ENCODE results near the gene KCNK18. TPM values are rescaled to one million over a fixed set of nuclear protein-coding genes. Genes with fewer than 3 reads are reported as not detected.

KCNK18 gene
- total RNA-seq, 1 donor from 2014 or later: not detected

DNA sequence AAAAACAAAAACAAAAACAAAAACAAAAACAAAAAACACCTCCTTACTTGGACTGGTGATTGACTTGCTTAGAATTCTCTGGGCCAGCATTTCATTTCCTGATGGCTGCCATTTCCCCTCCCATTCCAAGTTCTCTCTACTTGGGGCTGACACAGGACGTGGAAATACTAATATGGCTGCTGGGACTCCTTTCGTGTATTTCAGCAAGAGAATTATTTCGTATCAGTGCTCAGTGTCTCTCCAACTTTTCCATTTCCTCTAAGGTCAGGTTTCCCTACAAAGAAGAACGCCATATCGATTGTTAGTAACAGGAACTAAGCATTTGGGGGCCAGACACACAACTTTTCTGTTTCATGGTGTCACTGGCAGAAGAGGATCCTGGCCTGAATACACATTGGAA is 36.7 kb upstream of the KCNK18 start:
- Mint-ChIP-seq H3K27me3 (peaks cover 63% of the 10 kb centered on the region), H3K4me1 (peaks cover 12% of the 10 kb centered on the region), H3K36me3 (ENCODE audit: low read depth) (no peaks in the 10 kb centered on the region), H3K9me3 (no peaks in the 10 kb centered on the region), H3K4me3 (no peak overlapping the region), H3K27ac (no peak overlapping the region)
- TF ChIP-seq, protein P1, sequence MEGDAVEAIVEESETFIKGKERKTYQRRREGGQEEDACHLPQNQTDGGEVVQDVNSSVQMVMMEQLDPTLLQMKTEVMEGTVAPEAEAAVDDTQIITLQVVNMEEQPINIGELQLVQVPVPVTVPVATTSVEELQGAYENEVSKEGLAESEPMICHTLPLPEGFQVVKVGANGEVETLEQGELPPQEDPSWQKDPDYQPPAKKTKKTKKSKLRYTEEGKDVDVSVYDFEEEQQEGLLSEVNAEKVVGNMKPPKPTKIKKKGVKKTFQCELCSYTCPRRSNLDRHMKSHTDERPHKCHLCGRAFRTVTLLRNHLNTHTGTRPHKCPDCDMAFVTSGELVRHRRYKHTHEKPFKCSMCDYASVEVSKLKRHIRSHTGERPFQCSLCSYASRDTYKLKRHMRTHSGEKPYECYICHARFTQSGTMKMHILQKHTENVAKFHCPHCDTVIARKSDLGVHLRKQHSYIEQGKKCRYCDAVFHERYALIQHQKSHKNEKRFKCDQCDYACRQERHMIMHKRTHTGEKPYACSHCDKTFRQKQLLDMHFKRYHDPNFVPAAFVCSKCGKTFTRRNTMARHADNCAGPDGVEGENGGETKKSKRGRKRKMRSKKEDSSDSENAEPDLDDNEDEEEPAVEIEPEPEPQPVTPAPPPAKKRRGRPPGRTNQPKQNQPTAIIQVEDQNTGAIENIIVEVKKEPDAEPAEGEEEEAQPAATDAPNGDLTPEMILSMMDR (IDR thresholded peaks at IDR 0.05): no peak
- ATAC-seq (ENCODE audit: low read depth) (no peak), DNase-seq (no peak)
- CTCF ChIA-PET: no interaction called here
- POLR2A ChIA-PET: no interaction called here
- intact Hi-C loops (cut with micrococcal nuclease): loop anchor here (5.0 kb wide), 1 partner anchor 372 kb away; no protein-coding TSS in a partner anchor

DNA sequence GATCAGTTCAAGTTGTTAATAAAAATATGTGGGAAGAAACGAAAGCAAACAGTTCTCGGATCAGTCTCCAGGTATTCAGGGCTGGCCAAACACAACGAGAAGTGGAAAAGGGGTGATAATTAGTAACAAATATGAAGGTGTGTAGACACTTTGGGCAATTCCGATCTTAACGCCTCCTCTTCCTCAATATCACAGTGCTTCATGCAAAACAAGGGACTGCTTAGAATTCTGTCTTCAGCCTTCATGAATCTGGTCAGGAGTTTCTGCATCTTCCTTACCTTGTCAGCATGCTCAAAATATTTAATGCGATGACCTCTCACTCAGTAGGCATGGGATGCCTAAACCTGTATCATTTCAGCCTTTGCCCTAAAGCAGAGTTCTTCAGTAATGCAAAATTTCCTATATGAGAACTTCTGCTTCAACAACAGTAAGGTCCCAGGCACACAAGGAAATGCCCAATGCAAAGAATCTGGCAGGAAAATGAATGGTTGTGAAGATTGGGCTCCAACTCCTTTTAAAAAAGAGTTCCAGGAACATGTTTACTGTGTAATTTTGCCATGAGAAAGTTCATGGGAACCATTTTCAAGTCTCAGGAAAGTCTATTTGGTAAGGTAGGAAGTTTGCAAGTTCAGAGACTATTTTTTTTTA is 35.8 kb upstream of the KCNK18 start:
- intact Hi-C loops (cut with micrococcal nuclease): loop anchor here (5.0 kb wide), 1 partner anchor 371 kb away; no protein-coding TSS in a partner anchor
- Mint-ChIP-seq H3K36me3 (ENCODE audit: low read depth) (no peaks in the 10 kb centered on the region), H3K4me1 (peaks cover 12% of the 10 kb centered on the region), H3K9me3 (no peaks in the 10 kb centered on the region), H3K4me3 (no peak overlapping the region), H3K27me3 (peaks cover 63% of the 10 kb centered on the region), H3K27ac (no peak overlapping the region)
- ChIA-PET CTCF (interaction anchor here (1.0 kb wide), 1 partner anchor 14 kb away, joined by 4 read pairs; no protein-coding TSS in a partner anchor), POLR2A (no interaction called here)
- ATAC-seq (ENCODE audit: low read depth) (no peak), DNase-seq (no peak)
- TF ChIP-seq, protein P1 (IDR thresholded peaks at IDR 0.05): no peak

DNA sequence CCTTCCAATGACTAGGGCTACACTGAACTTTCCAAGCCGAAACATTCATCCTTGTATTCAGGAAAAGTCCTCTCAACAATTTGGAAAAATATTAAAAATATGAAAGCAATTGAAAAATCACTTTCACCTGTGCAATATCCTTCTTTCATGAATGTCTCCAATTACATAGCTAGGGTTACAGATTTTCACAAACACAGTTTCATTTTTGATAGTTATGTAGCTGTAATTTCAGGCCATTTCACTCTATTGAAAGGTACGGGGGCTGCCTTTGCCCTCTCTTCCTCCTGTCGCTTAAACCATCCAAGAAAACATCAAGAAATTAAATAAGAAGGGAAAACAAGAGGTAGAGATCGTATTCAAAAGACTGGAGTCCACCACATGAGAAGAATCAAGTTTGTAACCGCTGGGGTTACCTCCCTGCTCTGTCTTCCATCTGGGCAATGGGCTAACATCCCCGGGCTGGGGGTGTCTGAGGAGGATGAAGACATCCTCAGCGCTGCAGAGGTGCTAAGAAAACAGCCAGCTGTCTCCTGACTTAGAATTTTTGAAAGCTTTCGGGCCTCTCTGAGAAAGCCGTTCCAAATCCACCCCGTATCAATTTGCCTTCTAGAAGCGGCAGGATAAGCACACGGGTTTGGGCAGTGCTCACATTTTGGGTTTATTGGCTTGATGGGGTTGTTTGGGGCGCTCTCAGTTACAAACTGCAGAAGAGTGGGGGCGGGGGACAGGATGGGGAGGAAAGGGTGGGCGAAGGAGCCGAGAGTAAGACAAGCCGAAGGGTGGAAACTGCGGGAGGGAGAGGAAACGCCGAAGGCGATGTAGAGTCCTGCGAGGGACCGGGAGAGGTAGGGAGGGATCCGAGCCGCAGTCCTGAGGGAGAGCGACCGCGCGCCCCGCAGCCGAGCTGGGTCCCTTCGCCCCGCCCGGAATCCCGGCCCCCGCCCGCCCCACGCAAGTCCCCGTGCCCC is 34.9 kb upstream of the KCNK18 start:
- DNase-seq: no peak
- POLR2A ChIA-PET: no interaction called here
- intact Hi-C loops (cut with micrococcal nuclease): loop anchor here (5.0 kb wide), 1 partner anchor 370 kb away; no protein-coding TSS in a partner anchor
- Mint-ChIP-seq H3K4me3 (no peak overlapping the region), H3K9me3 (no peaks in the 10 kb centered on the region), H3K27me3 (peaks cover 67% of the 10 kb centered on the region), H3K4me1 (peaks cover 12% of the 10 kb centered on the region), H3K27ac (no peak overlapping the region), H3K36me3 (ENCODE audit: low read depth) (no peaks in the 10 kb centered on the region)
- CTCF ChIA-PET: interaction anchor here (1.0 kb wide), 1 partner anchor 13 kb away, joined by 4 read pairs; no protein-coding TSS in a partner anchor
- ATAC-seq (ENCODE audit: low read depth): no peak
- TF ChIP-seq, protein P1 (IDR thresholded peaks at IDR 0.05): no peak

DNA sequence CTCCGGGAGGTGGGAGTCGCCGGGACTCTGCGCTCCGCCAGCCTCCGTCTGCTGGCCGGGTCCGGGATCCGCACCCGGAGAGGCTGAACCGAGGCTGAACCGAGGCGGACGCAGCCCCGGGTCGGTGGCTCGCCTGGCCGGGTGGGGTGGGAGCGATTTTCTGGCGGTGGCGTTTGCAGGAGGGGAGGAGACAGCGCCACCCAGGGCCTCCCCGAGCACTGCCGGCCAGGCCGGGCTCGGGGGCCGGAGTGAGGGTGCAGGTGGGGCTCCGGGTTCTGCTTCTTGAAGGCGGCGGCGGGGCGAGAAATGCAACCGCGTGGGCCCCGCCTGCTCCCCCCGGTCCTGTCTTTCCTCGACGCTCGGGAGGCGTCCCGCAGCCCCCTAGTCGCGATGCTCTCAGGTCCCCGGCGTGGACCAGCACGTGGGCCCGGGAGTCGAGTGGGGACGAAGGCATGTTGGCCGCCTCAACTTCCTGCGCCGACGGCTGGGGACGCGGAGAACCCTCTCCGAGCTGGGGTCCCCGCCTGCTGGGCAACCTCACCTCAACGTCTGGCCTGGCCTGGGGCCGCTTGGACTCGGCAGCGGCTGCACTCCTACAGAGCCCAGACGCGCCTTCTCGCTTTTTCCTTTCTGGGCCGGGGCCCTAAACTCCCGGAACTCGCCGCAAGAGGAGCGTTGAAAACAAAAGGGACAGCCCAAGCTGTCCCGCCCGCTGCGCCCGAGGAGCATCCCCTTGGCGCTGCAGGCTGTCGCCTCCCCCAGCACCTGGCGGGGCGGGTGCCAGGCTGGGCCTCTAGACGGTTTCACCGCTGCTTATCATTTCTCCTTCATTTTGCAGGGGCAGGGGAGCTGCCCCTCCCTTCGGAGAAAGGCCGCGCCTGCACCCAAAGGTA is 34.0 kb upstream of the KCNK18 start:
- DNase-seq (no peak), ATAC-seq (ENCODE audit: low read depth) (no peak)
- H3K9me3 Mint-ChIP-seq: no peaks in the 10 kb centered on the region
- no peaks in the 10 kb centered on the region for H3K36me3 Mint-ChIP-seq (ENCODE audit: low read depth)
- ChIA-PET CTCF (interaction anchor here (1.5 kb wide), 1 partner anchor 12 kb away, joined by 5 read pairs; no protein-coding TSS in a partner anchor), POLR2A (no interaction called here)
- intact Hi-C loops (cut with micrococcal nuclease): loop anchor here (5.0 kb wide), 1 partner anchor 369 kb away; no protein-coding TSS in a partner anchor
- H3K27ac Mint-ChIP-seq: no peak overlapping the region
- H3K4me1 Mint-ChIP-seq: peaks cover 14% of the 10 kb centered on the region
- TF ChIP-seq, protein P1 (IDR thresholded peaks at IDR 0.05): no peak
- peaks cover 67% of the 10 kb centered on the region for H3K27me3 Mint-ChIP-seq
- no peak overlapping the region for H3K4me3 Mint-ChIP-seq
